GM21529 (cell line): ENCODE results near the gene PNPLA8.
"Not testable (repeated sequence)": the region's sequence is repeated elsewhere in the genome, so short reads cannot be mapped to it uniquely, and the experiment has no call there.

ENCODE experiments used
- ATAC-seq: cut with Tn5 transposase; IDR thresholded peaks from one replicate; pipeline ENCODE4 v1.9.1; 2021; ENCODE audit not compliant: unreplicated experiment

The PNPLA8 gene

DNA sequence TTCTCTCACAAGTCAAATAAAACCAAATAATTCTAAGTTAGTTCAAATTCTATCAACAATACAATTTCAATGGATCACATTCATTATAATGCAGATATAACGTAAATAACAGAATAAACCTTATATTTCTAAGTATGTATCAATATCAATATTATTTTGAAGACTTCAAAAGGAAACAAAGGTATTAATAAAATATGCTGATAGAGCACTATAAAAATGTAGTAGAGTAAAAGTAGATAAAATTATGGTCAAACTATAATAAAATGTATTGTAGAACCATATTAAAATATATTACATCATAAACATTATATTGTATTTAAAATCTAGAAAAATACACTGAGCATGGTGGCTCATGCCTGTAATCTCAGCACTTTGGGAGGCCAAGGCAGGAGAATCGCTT lies 46.2 kb downstream of the PNPLA8 start:
- no peak for ATAC-seq

DNA sequence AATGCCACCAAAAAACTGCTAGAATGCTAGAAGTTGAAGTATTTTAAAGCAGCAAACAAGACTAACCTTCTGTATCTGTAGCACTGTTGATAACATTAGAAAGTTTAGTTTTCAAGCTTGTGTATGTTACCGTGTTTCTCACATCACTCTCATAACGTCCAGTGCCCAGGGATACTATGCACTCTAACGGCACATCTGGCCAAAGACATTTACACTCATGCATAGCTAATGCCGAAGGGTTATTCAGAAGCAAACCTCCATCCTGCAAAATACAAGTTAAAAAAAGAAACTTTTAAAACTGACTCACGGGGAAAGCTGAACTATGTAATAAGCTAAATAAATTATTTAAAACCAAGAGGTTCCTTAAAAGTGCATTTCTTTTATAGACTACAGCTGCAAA lies 46.8 kb downstream of the PNPLA8 start:
- no peak for ATAC-seq

DNA sequence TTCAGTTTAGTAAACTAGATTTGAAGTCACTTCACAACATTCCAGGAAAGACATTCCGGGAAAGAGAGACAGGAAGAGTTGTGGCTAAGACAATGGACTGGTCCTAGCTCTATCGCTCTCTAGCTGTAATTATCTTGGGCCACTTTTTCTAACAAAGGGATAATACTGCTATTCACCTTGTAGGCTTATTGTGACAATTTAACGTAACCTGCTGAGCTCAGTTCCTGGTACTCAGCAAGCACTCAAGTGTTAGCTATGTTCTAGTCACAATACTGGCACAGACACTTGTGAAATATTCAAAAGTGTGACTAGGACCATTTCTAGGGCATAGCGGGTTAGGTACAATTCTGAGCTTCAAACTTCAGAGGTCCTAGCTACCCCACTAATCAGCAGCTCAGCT lies 57.7 kb downstream of the PNPLA8 start:
- no peak for ATAC-seq

DNA sequence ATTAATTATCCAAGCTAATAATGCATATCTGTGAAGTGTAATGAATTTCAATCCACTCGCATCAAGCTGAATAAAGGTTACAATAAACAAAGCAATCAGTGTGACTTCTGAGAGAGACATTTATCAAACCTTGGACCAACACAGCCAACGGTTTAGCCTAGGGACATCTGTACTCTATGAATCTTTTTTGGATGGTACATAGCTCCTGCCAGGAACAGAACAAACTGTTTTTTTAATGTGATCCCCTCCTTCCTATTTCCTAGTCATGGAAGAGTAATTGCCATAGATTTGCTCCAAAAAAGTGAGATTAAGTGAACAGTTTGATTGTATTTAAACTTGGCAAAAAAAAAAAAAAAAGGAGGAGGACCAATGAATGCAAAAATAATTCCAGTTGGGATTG lies 58.5 kb downstream of the PNPLA8 start:
- ATAC-seq: no peak

DNA sequence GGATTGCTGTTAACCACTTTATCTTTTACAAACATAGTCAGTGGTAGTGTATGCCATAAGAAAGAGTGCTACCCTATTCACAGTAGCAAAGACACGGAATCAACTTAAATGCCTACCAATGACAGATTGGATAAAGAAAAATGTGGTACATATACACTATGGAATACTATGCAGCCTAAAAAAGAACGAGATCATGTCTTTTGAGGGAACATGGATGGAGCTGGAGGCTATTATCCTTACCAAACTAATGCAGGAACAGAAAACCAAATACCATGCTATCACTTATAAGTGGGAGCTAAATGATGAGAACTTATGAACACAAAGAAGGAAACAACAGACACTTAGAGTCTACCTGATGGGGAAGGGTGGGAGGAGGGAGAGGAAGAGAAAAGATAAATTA lies 59.6 kb downstream of the PNPLA8 start:
- not testable (repeated sequence) for ATAC-seq

DNA sequence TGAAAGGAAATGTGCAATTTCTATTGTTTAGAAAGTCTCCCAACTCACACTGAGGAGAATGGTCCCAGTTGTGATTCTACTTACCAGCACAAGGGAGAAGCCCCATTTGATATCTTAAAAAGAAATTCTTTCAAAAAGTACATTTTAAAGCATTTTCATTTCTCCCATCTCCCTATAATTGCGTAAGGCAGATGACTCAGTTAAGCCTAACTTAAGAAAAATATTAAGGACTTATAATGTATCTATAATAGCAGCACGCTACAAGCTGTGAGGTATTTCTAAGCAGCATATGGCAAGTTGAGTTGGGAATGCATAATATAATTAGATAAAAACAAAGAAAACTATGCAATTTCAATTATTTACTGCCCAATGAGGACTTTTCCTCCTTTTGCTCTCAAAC lies 61.2 kb downstream of the PNPLA8 start:
- ATAC-seq: no peak

DNA sequence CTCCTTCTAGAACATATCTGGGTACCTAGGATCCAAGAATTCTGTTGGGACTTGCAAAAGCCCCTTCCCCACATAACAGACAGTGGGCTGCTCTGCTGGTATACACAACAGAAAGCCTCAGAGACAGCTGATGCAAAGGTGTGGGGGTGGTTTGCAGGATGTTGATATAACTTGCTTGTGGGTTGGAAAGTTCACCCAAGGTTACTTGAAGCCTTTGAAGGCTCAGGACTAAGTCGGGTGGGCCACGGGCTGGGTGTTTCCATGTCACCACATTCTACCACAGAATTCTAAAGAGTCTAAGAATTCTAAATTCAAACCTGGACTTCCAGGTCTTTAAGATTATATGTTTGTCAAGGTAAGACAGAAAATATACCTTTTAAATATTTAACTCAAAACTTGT lies 62.3 kb downstream of the PNPLA8 start:
- ATAC-seq: no peak

DNA sequence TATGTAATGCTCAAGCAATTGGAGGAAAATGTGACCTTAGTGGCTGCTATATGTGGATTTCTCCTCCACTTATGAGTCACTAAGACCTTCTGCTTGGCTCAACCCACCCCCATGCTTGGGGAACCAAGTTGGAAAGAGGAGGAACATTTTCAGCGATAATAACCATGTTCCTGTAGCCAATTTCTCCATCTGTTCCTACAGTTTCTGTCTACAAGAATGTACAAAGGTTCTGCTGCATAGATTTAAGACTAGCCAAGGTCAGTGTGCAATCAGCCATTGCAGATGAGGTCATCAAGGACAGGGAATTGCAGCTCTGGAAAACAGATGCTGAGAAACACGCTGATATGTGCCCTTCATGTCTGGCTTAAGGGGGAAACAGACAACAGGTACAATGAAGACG lies 64.1 kb downstream of the PNPLA8 start:
- no peak for ATAC-seq

DNA sequence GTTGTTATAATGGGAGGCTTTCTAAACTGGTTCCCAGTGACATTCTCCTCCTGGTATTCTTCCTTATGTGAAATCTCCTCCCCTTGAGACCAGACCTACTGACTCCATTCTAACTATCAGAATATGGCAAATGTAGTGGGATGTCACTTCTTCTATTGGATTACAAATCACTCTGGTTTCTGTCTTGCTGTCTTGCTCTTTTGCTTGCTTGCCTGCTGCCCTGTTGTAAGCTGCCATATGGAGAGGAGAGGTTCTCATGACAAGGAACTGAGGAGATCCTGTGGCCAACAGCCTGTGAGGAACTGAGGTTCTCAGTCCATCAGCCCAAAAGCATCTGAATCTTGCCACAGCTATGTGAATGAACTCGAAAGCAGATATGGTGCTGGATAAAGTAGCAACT lies 65.0 kb downstream of the PNPLA8 start:
- ATAC-seq: no peak

DNA sequence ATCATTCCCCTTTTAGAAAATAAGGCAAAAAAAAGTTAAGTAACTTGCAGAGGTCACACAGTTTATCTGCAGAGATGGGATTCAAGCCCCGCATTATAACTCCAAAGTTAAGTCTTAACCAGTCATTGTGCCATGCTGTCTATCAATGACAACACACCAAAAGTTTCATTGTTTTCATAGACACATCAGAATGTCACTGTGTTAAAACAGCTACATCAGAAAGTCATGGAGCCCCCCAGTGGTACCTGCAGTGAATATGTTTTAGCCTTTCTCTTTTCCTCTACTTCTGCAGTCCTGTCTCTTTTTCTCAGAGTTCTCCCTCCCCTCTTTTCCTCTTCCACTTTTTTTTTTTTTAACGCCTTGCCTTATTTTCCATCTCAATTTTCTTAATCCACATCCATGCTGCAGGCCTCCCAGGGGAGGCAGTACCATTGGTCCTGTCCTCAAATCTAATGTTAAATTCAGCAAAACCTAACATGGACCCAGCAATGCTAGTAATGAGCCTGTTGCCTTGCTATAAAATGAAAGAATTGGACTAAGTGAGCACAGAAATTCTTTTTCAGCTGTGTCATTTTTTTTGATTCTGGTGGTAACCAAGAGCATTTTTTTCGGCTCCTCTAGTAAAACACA lies 65.9 kb downstream of the PNPLA8 start:
- ATAC-seq: no peak

DNA sequence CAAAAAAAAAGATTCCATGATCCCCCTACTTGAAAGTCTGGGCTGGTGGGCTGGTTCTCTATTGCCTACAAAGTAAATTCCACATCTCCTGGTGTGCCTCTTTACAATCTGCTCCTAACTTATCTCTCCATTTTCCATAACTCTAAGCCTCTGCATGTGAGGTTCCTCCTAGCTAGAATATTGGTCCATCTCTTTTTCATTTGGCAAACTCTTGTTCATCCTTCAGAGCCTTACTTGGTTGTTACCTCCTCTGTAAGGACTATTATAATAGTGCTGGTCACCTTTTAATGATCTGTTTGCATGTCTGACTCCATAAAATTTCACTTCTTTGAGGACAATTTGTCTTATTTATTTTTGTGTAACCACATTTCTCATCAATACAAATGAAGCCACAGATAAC lies 68.1 kb downstream of the PNPLA8 start:
- ATAC-seq: no peak

DNA sequence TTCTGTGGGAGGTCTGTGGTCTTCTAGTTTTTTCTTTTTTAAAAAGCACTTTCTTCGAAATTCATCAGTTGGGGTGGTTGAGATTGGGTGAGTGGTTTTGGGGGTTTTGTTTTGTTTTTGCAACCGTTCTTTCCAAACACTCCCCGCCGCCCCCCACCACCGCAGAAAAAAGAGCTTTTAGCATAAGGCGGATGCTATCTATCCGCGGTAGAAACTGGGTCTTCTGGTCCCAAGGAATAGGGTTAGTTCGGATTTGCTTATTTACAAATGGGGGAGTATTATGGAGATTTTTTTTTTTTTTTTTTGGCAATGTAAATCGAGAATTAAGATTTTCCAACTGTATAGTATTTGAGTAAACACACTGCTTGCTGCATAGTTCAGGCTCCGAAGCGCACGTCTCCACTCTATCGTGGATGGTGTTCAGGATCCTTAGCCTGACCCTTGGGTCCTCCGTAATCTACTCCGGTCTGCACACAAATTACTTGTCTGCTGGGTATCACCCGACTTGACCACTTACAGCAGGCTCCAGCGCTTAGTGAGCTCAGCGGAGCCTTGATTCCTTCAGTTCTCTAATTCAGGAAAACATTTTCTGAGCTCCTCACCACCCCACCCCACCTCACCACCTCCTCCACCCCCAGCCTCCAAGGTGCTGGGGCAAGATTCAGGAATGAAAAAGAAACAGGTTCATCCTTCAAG lies 68.9 kb downstream of the PNPLA8 start:
- no peak for ATAC-seq

DNA sequence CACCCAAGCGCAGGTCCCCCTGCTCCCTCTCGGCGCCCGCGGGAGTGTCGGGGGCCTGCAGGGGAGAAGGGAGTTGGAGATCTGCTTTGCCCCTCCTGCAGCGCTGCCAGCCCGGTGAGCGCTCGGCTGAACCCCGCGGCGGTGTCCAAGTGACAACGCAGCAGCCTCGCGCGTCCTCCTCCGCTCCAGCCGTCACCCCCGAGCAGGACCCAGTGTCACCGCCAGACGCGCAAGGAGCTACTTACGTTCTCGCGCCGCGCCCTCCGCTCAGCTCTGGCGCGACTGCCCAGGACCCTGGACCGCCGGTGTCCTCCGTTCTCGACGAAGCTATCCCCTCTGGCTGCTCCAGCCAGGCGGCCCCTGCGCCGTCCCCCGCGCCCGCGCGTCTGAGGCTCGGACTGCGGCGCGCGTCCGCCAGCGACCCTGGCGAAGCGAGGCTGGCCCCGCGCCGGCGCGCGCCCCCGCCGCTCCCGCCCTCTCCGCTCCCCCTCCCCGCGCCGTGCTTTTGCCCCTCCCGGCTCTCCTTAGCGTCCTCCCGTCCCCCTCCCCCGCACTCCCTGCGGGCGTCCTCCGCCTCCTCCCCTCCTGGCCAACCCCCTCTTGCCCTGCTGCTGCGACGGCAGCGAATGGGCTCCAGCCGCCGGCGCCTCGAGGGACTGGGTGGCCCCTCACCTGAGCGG lies 69.8 kb downstream of the PNPLA8 start, which contains the start of gene NRCAM:
NRCAM (minus strand) TSS at position 439 of the 680 bp plus-strand sequence. CDS start 216,372 bp downstream, outside the sequence.
- ATAC-seq: peak; percentile 30

DNA sequence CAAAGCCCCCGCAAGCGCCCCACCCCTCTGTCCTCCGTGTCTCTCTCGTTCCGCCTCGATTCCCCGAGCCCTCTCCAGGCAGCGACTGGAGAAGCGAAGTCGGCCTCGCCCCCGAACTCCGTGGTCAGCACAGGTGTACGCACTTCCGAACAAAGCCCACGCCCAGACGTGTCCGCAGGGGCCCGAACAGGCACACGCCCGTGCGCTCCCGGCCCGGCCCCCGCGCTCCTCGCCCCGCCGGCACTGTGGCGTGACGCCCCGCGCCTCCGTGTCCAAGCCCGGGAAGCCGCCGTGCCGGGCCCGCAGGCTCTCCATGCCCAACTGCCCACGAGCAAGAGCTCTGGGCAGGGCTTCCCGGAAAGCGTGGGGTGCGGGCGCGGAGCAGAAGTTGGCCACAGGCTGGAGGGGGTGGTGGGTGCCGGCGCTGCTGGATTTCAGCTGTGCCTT lies 70.4 kb downstream of the PNPLA8 start:
- peak; percentile 34 for ATAC-seq

DNA sequence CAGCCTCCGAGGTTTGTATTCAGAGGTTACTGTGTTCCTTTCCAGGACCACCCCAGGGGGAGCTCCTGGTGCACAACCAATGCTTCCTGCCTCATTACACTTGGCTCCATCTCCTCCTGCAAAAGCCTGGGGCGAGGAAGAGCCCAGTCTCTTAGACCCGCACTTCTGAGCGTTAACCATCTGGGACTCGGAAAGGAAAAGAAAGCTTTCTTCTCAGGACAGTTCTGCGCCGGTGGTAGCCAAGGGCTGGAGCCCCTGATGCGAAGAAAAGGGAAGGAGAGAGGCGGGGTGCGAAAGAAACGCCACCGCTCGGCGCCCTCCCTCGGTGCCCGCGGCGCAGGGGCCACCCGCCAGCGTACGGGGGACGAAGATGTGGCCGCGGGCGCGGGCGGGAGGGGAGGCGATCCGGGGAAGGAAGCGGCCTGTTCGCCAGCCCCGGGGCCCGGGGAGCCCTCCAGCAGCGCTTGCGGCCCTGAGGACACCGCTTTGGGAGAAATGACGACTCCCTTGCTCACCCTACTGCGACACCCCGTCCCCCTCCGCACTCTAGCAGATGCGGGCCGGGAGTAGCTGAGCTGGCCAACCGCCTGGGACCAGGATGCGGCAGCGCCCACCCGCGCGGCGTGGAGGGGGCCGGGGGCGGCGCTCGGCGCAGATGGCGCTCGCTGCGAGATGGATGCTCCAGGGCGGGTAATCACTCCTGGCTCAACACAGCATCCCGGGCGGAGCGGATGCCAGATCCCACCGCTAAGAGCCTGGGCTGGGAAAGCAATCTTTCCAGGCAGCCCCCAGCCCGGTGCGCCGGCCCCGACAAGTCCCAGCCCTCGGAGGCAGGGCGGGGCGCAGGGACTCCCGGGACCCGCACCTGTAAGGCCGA lies 71.0 kb downstream of the PNPLA8 start:
- peak; percentile 31 for ATAC-seq

DNA sequence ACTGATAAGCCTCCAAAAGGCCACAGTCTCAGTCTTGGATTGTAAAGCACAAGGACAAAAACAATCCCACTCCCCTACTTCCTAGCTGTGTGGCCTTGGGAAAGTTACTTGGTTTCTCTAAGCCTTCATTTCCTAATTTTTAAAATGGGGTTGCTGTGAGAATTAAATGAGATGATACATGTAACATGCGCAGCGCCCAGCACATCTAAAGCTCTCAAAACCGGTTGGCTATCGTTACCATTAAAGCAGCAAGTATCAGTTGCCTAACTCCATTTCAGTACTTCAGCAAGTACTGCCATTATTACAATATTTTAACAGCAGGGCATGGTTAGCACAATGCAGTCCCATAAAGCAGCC lies 71.6 kb downstream of the PNPLA8 start:
- ATAC-seq: no peak

DNA sequence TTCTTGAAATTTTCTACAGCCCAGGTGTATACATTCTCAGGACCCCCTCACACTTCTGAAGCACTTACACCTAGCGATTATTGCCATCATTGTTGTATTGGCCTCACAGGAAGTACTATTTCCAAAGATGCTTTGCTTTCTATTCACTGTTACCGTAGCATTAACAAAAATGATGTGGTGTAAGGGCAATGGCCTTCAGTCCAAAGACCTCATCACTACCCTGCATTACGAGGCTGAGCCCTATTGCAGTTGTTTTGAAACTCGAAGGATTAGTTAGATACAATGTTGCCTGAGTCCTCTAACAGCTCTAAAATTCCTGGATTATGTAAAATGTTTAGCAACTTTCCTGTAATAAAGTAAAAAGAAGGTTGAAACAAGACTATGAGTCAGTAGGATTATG lies 72.6 kb downstream of the PNPLA8 start:
- ATAC-seq: no peak

DNA sequence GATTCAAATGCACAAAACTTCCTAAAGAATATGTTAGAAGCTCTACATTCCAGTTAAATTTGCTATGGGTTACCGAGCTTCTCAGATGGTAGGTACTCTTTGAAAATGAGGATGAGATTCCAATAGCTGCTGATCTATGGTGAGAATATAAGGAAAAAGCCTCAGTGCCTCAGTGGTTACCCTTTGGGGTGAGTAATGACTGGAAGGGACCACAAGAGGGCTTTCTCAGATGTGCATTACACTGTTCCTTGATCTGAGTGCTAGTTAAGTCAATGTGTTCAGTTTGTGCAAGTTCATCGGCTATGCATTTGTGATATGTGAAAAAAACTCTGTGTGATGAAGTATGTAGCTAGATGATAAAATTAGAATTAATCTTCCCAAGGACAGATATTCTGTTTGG lies 73.2 kb downstream of the PNPLA8 start:
- ATAC-seq: peak; percentile 53

DNA sequence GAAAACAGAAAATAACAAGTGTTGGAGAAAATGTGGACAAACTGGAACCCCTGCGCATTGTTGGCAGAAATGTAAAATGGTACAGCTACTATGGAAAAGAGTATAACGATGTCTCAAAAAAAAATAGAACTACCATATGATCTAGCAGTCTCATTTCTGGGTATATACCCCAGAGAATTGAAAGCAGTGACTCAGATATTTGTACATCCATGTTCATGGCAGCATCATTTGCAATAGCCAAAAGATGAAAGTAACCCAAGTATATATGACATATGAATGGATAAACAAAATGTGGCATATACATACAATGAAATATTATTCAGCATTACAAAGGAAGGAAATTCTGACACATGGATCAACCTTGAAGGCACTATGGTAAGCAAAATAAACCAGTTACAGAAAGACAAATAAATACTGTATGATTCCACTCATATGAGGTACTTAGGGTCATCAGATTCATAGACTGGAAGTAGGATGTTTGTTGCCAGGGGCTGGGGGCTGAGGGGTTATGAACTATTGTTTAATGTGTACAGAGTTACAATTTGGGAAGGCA lies 74.6 kb downstream of the PNPLA8 start:
- ATAC-seq: no peak

DNA sequence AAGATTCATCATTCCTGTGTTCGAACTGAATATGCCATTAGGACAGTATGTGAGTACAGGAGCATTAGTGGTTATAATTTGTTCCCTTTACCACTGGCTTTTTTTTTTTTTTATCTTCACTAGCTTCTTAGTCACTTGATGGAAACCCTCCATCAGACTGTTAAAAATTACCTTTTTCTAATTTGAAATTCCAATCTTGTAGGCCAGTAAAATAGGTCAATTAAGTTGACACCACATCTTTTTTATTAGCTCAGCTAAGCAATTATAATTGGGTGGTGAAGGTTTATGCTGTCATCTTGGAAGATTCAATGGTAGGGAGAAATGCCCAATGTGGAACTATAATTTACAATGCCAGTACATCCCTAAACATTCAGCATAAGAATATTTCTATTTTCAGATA lies 75.8 kb downstream of the PNPLA8 start:
- ATAC-seq: no peak

DNA sequence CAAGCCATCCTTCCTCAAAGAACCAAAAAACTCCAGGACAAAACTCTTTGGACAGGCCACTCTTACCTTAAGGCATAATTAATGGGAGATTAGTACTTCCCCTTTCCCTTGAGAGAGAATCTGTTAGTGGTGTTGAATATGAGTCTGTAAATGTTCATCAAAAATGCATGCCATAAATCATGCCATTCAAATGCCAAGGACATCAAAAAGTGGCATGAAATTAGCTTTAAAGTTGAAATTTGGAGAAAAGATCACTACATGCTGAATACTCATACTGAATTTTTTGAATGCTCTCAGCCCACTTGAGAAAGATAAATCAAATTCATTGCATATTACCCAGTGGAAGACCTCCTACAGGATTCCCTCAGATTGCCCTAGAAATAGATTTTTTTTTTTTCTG lies 76.4 kb downstream of the PNPLA8 start:
- ATAC-seq: no peak
